A673 (cell line): Measurements from ENCODE around the gene NAA30. TPM values are rescaled to one million over a fixed set of nuclear protein-coding genes. Genes with fewer than 3 reads are reported as not detected.
A peak's percentile ranks its signal among the peaks of the same experiment; 100 is the strongest.

Source experiments
- BruUV-seq: library from RNA; stranded (reverse); fragments of 400-500 nt; replicated peaks from 2 replicates; lab custom pipeline; 2021; lab: Mats Ljungman, UMichigan
- CTCF ChIA-PET: fragments of 300-600 bp; sonication (Branson Sonifier 250); formaldehyde crosslinking; loops from one replicate; lab custom pipeline; 2022; ENCODE audit warnings: antibody characterized with exemption; lab: Charles Lee
- POLR2A ChIA-PET: fragments of 300-600 bp; sonication (Branson Sonifier 250); formaldehyde crosslinking; loops from one replicate; lab custom pipeline; 2022; ENCODE audit warnings: antibody characterized with exemption; ENCODE audit not compliant: low non-redundant PET; lab: Charles Lee
- DNase-seq: peaks from one replicate; pipeline ENCODE4 v3.0.0-alpha.2; 2015; ENCODE audit warnings: low spot score
- H3K27ac ChIP-seq: fragments of 200-600 bp; sonication (generic); 2 replicates; pipeline ENCODE4 v1.5.1; 2016; ENCODE audit warnings: mixed run types, low read depth, mild to moderate bottlenecking, mixed read lengths, antibody characterized with exemption, low read length; ENCODE audit not compliant: poor library complexity, severe bottlenecking
- H3K27me3 ChIP-seq: fragments of 200-600 bp; sonication (generic); replicated peaks from 2 replicates; pipeline ENCODE4 v1.6.1; 2017; ENCODE audit warnings: mixed run types, low read depth, mild to moderate bottlenecking, mixed read lengths, antibody characterized with exemption, low read length; ENCODE audit not compliant: insufficient read depth, poor library complexity
- H3K36me3 ChIP-seq: fragments of 200-600 bp; sonication (generic); 2 replicates; pipeline ENCODE4 v1.6.1; 2016; ENCODE audit warnings: mixed run types, mild to moderate bottlenecking, mixed read lengths, antibody characterized with exemption, low read length; ENCODE audit not compliant: insufficient read depth, poor library complexity, severe bottlenecking
- H3K4me1 ChIP-seq: fragments of 200-600 bp; sonication (generic); 2 replicates; pipeline ENCODE4 v1.6.1; 2017; ENCODE audit warnings: mixed run types, mild to moderate bottlenecking, mixed read lengths, antibody characterized with exemption, low read length; ENCODE audit not compliant: insufficient read depth, poor library complexity, severe bottlenecking
- H3K4me3 ChIP-seq: fragments of 200-600 bp; sonication (generic); 2 replicates; pipeline ENCODE4 v1.5.1; 2016; ENCODE audit warnings: low read depth, mixed run types, mild to moderate bottlenecking, mixed read lengths, low read length; ENCODE audit not compliant: poor library complexity, severe bottlenecking
- H3K9me3 ChIP-seq: fragments of 200-600 bp; sonication (generic); 2 replicates; pipeline ENCODE4 v1.6.1; 2016; ENCODE audit warnings: mixed run types, low read depth, mild to moderate bottlenecking, mixed read lengths, antibody characterized with exemption, low read length; ENCODE audit not compliant: poor library complexity, severe bottlenecking
- CTCF ChIP-seq: fragments of 300-800, 200-600 bp; sonication (generic); conservative IDR thresholded peaks from 2 replicates; pipeline ENCODE4 v1.5.1; 2017; ENCODE audit warnings: low read depth, mild to moderate bottlenecking, antibody characterized with exemption, low read length, moderate library complexity, mixed read lengths
- EZH2 ChIP-seq: fragments of 200-600 bp; sonication (generic); IDR thresholded peaks from 2 replicates; pipeline ENCODE4 v1.6.1; 2017; ENCODE audit warnings: borderline replicate concordance, low read depth, mild to moderate bottlenecking, mixed read lengths, antibody characterized with exemption, low read length; ENCODE audit not compliant: poor library complexity, severe bottlenecking
- intact Hi-C: fragments of 100-400 bp; cut with micrococcal nuclease; formaldehyde crosslinking; loops from one replicate; pipeline ENCODE4 v1.10.0; 2022; ENCODE audit not compliant: unreplicated experiment
- total RNA-seq: library from RNA; stranded (reverse); gene quantifications from 2 replicates; pipeline ENCODE4 v1.2.3, GENCODE V29; 2021

Gene NAA30
- total RNA-seq, 1 experiment from 2014 or later, result 34.3 TPM

GRCh38 chr14:57391517-57392195, 1.3 kb downstream of the NAA30 start:
- TF ChIP-seq EZH2 (no peak), CTCF (no peak)
- BruUV-seq, result no TSS peak
- H3K4me3 ChIP-seq, result peak overlapping the region; percentile 87
- peak overlapping the region; percentile 87 for H3K27ac ChIP-seq
- DNase-seq, result peak; percentile 21
- ChIA-PET CTCF (no interaction called here), POLR2A (no interaction called here)
- no peaks in the 10 kb centered on the region for H3K27me3 ChIP-seq
- H3K4me1 ChIP-seq, result peaks cover 15% of the 10 kb centered on the region
- H3K9me3 ChIP-seq, result no peaks in the 10 kb centered on the region
- intact Hi-C loops, result no loop called here
- peaks cover 22% of the 10 kb centered on the region for H3K36me3 ChIP-seq

- TF ChIP-seq EZH2, result no peak
- TF ChIP-seq CTCF, result no peak
- DNase-seq, result no peak
- intact Hi-C loops, result no loop called here
- H3K36me3 ChIP-seq, result peaks cover 31% of the 10 kb centered on the region
- H3K4me1 ChIP-seq, result peaks cover 10% of the 10 kb centered on the region
- no peaks in the 10 kb centered on the region for H3K9me3 ChIP-seq
- no TSS peak for BruUV-seq
- H3K4me3 ChIP-seq, result peak overlapping the region; percentile 87
- CTCF ChIA-PET, result no interaction called here
- H3K27me3 ChIP-seq, result no peaks in the 10 kb centered on the region
- POLR2A ChIA-PET, result no interaction called here
- H3K27ac ChIP-seq, result no peak overlapping the region
Observed at GRCh38 chr14:57392830-57393229, 2.4 kb downstream of the NAA30 start.

- Histone ChIP-seq H3K4me3 (no peak overlapping the region), H3K9me3 (no peaks in the 10 kb centered on the region), H3K27me3 (no peaks in the 10 kb centered on the region), H3K27ac (no peak overlapping the region), H3K4me1 (no peaks in the 10 kb centered on the region), H3K36me3 (peaks cover 47% of the 10 kb centered on the region)
- ChIA-PET POLR2A (no interaction called here), CTCF (no interaction called here)
- TF ChIP-seq CTCF (no peak), EZH2 (no peak)
- no peak for DNase-seq
- no TSS peak for BruUV-seq
- intact Hi-C loops, result no loop called here
Observed at GRCh38 chr14:57400556-57401494, 10.4 kb downstream of the NAA30 start.
